Erythroblast (primary cell): ENCODE measurements around the gene MAGEA3.
"Not testable (repeated sequence)": the region's sequence is repeated elsewhere in the genome, so short reads cannot be mapped to it uniquely, and the experiment has no call there.

Experiments
- GATA1 ChIP-seq: IDR thresholded peaks from 2 replicates; pipeline ENCODE4 v1.6.1; 2011; ENCODE audit warnings: low read depth, mild to moderate bottlenecking, control low read depth, low read length, moderate library complexity
- POLR2A ChIP-seq: IDR thresholded peaks from 2 replicates; pipeline ENCODE4 v1.6.1; 2011; ENCODE audit warnings: mild to moderate bottlenecking, low read length

- TF ChIP-seq POLR2A, GATA1: not testable (repeated sequence)
Measured at GRCh38 chrX:152709173-152709572, 10.6 kb downstream of the MAGEA3 start, which contains the start of gene CSAG2.
